Kidney (tissue), 14 donors: Measurements from ENCODE around the gene ZNF789. TPM values are rescaled to one million over a fixed set of nuclear protein-coding genes. Genes with fewer than 3 reads are reported as not detected.

Experiments used
- DNase-seq, 5 donors: peaks; one replicate each; pipeline ENCODE4 v3.0.0-alpha.2; 2013 to 2020
- FAIRE-seq: peaks from 2 replicates; lab custom pipeline; 2012; peaks lifted over from hg19 to GRCh38; lab: Jason Lieb, UNC
- H3K27ac ChIP-seq, 2 donors: one replicate each; pipeline ENCODE4 v1.7.0; 2013; ENCODE audit warnings: low read depth in 2 of 2, low read length in 2 of 2, inconsistent platforms in 1 of 2
- H3K27me3 ChIP-seq: one replicate; pipeline ENCODE4 v1.7.1; 2013; ENCODE audit warnings: low read length, inconsistent platforms; ENCODE audit not compliant: control insufficient read depth, insufficient read depth
- H3K36me3 ChIP-seq, 3 donors: one replicate each; pipeline versions ENCODE4 v1.7.0 to v1.7.1; 2013; ENCODE audit warnings: low read length in 3 of 3, control low read depth in 1 of 3, inconsistent platforms in 1 of 3; ENCODE audit not compliant: insufficient read depth in 3 of 3, control insufficient read depth in 2 of 3
- H3K4me1 ChIP-seq, 3 donors: one replicate each; pipeline versions ENCODE4 v1.7.0 to v1.7.1; 2013; ENCODE audit warnings: low read length in 3 of 3, inconsistent platforms in 1 of 3, low read depth in 1 of 3; ENCODE audit not compliant: control insufficient read depth in 2 of 3, insufficient read depth in 2 of 3
- H3K4me3 ChIP-seq, 3 donors: one replicate each; pipeline versions ENCODE4 v1.7.0 to v1.8.1; 2013; ENCODE audit warnings: low read length in 3 of 3, control low read depth in 1 of 3, inconsistent platforms in 1 of 3
- H3K9ac ChIP-seq, 3 donors: one replicate each; pipeline versions ENCODE4 v1.7.0 to v1.7.1; 2013; ENCODE audit warnings: low read length in 3 of 3, control low read depth in 1 of 3, inconsistent platforms in 1 of 3
- H3K9me3 ChIP-seq, 3 donors: one replicate each; pipeline versions ENCODE4 v1.7.0 to v1.7.1; 2013; ENCODE audit warnings: low read length in 3 of 3, control low read depth in 1 of 3, inconsistent platforms in 1 of 3; ENCODE audit not compliant: control insufficient read depth in 2 of 3, insufficient read depth in 1 of 3
- CTCF ChIP-seq: IDR thresholded peaks from 3 replicates; pipeline ENCODE4 v1.5.1; 2012; ENCODE audit warnings: mild to moderate bottlenecking, moderate library complexity, borderline replicate concordance; ENCODE audit not compliant: insufficient read depth; ENCODE audit errors: extremely low read depth
- intact Hi-C: fragments of 100-400 bp; cut with DNase I; formaldehyde crosslinking; loops from one replicate; pipeline ENCODE4 v1.11.1; 2022
- polyA plus RNA-seq: library from polyadenylated mRNA; stranded (reverse); fragments of 350-450 nt; fragmentation: Illumina TruSeq; extraction: RNeasy Lipid Tissue Mini Kit (QIAGEN cat#74804); gene quantifications from one replicate; pipeline ENCODE4 v1.2.3, GENCODE V29; 2014; ENCODE audit warnings: low read depth, low replicate concordance; ENCODE audit not compliant: insufficient read depth
- total RNA-seq: library from RNA; stranded (reverse); fragmentation: NEBNext Ultra II Directional; extraction: Animal tissue kit (Norgen Biotek cat#: 25700); gene quantifications from one replicate; pipeline ENCODE4 v1.2.1, GENCODE V29; 2021
- donor health status: control.
- donor health status: control.
- donor health status: control.
- donor health status: control.
- donor health status: control.
- donor health status: DM: yes; HTN: yes; CAD: no.
- donor health status: Normal renal cell carcinoma (clear cell type).

ZNF789 gene
- total and polyA plus RNA-seq, 2 donors from 2014 or later, result 10.6 to 14.8 TPM

DNA sequence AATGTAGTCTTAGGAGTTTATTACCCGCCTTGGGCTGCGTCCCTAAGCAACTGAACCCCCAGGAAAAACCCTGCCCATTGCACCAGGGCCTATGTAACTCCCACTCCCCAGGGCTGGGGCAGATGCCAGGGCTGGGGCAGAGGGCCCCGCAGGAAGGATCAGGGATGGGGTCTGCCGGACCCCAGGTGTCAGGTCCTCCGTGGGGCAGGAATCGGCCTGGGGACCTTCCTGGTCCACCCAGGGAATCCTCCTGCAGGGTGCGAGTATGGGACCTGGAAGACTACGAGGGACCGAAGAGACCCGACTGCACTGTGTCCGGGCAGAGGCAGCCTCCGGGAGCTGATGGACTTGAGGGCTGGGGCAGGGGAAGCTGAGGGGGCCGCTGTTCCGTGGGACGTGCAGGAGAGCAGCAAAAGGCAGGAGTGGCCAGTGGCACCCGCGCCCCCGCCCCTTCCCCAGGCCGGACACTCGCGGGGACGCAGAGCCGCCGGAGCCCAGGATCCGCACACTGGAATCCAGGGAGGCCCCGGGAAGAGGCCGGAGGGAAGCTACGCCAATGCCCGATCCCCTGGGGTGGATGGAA is 4.3 kb upstream of the ZNF789 start:
- DNase-seq (no peak), FAIRE-seq (no peak)
- no peaks in the 10 kb centered on the region for H3K9me3 ChIP-seq
- H3K27ac ChIP-seq, result no peak overlapping the region
- no peak overlapping the region for H3K4me3 ChIP-seq
- TF ChIP-seq CTCF, result no peak
- H3K36me3 ChIP-seq, result peaks cover 0 to 4% (median 0%) of the 10 kb centered on the region in 3 donors
- H3K27me3 ChIP-seq, result no peaks in the 10 kb centered on the region
- intact Hi-C loops, result no loop called here
- H3K9ac ChIP-seq, result no peak overlapping the region
- peaks cover 0 to 7% (median 7%) of the 10 kb centered on the region in 3 donors for H3K4me1 ChIP-seq

GRCh38 chr7:99469381-99470065 is 3.2 kb upstream of the ZNF789 start:
- Histone ChIP-seq H3K36me3 (no peaks in the 10 kb centered on the region), H3K9me3 (no peaks in the 10 kb centered on the region), H3K27me3 (no peaks in the 10 kb centered on the region), H3K4me3 (no peak overlapping the region), H3K9ac (no peak overlapping the region), H3K27ac (no peak overlapping the region), H3K4me1 (peaks cover 0 to 10% (median 7%) of the 10 kb centered on the region in 3 donors)
- intact Hi-C loops, result no loop called here
- TF ChIP-seq CTCF, result no peak
- no peak for FAIRE-seq
- DNase-seq, result no peak

GRCh38 chr7:99473315-99473596 is 566 bp downstream of the ZNF789 start:
- no peak for TF ChIP-seq CTCF
- Histone ChIP-seq H3K36me3 (no peaks in the 10 kb centered on the region), H3K27me3 (no peaks in the 10 kb centered on the region), H3K4me3 (peak overlapping the region; percentile 76 to 96 (median 81)), H3K4me1 (peaks cover 0 to 8% (median 3%) of the 10 kb centered on the region in 3 donors), H3K27ac (peak overlapping the region in 1 of 2 donors; percentile 41), H3K9ac (peak overlapping the region; percentile 30 to 69 (median 65)), H3K9me3 (no peaks in the 10 kb centered on the region)
- FAIRE-seq, result no peak
- intact Hi-C loops, result no loop called here
- peak in 3 of 5 donors; percentile 24 to 83 (median 67) for DNase-seq
